ENCODE measurements around the gene SPRR5.

GRCh38 chr1:152961226-152961891, 14.4 kb downstream of the SPRR5 start:
- TF ChIP-seq CTCF (IDR thresholded peaks at IDR 0.05; ENCODE audit: low read length) (no peak), EZH2 (IDR thresholded peaks at IDR 0.05; ENCODE audit: borderline replicate concordance, low read length) (no peak)
